Activated T-cell treated with anti-CD3 and anti-CD28 coated beads, Interleukin-2, amount 50 U/mL, for 1 hour (primary cell): ENCODE data around the gene CAP2.
"Not testable (repeated sequence)": the region's sequence is repeated elsewhere in the genome, so short reads cannot be mapped to it uniquely, and the experiment has no call there.

ENCODE experiments used
- DNase-seq: peaks from one replicate; pipeline ENCODE4 v3.0.0-alpha.2; 2020

The CAP2 gene

DNA sequence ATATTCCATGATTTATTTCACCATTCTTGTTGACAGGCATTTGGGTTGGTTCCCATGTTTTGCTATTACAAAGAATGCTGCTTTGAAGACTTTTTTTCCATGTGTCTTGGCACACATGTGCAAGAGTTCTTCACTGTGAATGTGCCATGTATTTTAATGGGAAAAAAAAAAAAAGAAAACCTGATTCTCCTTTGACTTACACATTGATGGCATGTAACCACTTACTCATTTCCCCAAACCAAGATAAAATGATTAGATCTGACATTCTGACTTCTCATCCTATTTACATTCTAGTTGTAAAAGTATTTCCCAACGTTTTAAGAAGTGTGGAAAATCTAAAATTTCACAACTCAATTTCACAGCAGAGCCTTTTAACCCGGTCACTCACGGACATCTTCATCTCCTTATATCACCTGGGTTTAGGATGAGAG lies 4.4 kb downstream of the CAP2 start:
- no peak for DNase-seq

- DNase-seq: not testable (repeated sequence)
These were observed 12.0 kb downstream of the CAP2 start for GRCh38 chr6:17405181-17405943.

DNA sequence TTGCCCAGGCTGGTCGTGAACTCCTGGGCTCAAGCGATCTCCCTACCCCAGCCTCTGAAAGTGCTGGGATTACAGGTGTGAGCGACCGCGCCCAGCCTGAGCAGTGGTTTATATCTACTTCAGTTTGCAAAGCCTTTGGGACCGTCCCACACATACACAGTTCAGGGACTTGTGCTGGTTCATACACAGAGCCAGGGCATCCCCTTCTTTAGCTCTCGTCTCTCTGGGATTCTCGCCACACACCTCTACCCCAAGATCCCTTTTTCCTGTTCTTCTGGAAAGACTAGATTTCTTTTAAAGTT lies 12.5 kb downstream of the CAP2 start:
- no peak for DNase-seq

DNA sequence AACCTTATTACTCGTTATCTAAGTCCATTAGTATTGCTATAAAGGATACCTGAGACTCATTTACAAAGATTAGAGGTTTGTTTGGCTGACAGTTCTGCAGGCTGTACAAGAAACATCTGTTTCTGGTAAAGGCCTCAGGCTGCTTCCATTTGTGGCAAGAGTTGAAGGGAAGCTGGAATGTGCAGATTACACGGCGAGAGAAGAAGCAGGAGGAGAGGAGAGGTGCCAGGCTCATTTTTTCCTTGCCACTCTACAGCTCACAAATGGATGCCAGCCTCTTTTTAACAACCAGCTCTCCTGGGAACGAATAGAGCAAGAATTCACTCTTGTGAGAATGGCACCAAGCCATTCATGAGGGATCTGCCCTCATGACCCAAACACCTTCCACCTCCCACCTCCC lies 14.7 kb downstream of the CAP2 start:
- DNase-seq: no peak

GRCh38 chr6:17410281-17410680 lies 16.9 kb downstream of the CAP2 start:
- no peak for DNase-seq

DNA sequence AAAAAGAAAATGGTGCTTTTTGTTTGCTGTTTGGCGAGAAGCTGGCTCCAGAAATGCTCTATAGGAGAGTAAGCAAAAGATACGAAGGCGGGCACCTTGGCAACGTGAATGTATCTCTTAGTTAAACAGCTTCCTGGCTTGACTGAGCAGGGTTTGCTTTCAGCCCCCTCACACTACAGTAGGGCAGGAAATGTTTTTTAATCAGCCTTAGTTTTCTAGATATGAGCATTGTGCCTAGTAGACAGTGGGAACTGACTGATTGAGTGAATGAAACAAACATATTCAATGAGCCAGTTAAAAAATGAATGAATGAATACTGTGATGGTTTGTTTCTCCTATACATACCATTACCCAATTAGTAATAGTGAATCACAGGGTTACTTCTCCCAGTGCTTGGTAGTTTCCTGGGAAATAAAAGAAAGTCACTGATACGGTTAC lies 19.9 kb downstream of the CAP2 start:
- no peak for DNase-seq

GRCh38 chr6:17414395-17414794 lies 21.0 kb downstream of the CAP2 start:
- not testable (repeated sequence) for DNase-seq

- DNase-seq: no peak
These were observed 21.9 kb downstream of the CAP2 start for GRCh38 chr6:17415321-17415720.

GRCh38 chr6:17416806-17417205 lies 23.4 kb downstream of the CAP2 start:
- DNase-seq: no peak

GRCh38 chr6:17417817-17418216 lies 24.4 kb downstream of the CAP2 start:
- DNase-seq: no peak

DNA sequence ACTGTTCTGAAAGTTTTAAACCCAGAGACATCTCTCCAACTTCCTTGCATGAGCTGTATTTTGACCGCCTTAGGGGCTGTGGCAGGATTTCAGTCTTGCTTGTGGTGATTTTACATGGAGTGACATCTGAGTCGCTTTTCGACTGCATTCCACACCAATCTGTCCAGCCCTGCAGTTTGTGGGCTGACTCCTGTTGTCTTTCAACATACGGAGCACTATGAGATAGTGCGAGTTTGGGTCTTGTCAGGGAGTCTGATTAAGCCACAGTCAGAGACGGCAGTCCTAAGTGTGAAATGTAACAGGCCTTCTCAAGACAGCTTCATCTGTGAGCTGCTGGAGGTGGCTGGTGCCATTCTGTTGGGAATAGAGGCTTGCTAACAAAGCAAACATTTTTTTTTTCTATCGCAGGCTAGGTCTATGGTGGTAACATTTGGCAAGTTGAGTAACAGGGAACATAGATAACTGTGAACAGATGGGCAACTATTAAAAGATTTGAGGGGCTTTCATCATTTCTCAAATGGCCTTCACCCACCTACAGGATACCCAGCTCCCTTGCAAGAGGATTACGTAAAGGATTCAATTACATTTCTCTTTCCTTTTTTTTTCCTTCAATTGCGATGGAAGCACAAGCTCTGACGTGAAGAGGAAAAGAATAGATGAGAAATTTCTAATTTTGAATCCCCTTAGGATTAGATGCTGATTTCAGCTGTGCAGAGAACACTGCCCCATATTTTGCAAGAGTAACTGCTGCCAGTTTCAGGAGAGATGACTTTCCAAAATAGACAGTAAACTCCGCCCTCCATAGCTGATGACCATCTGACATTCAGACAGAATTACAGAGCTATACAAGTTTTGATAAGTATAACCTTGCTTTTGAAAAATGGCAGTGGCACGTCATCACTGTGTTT lies 25.1 kb downstream of the CAP2 start:
- no peak for DNase-seq

- DNase-seq: no peak
These were observed 25.8 kb downstream of the CAP2 start for GRCh38 chr6:17419189-17419575.

GRCh38 chr6:17420368-17420767 lies 27.0 kb downstream of the CAP2 start:
- DNase-seq: no peak

- DNase-seq: no peak
These were observed 28.0 kb downstream of the CAP2 start for GRCh38 chr6:17421406-17421805.

DNA sequence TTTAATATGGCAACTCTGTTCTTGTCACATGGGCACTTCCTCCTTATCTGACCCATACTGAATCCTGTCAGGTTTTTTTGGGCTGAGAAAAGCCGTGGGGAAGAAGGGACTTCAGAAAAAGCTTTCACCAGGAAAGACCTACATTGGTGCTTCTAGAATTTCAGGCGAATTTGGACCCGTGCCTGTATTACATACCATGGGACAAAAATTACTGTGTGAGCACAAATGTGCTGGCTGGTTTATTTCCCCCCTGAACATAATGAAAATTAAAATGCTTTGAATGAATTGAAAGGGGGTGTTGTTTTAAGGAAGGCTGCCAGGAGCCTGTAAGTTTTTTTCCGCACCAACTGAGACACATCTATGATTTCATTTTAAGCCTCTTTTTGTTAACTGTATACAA lies 29.6 kb downstream of the CAP2 start:
- no peak for DNase-seq

GRCh38 chr6:17427062-17427461 lies 33.7 kb downstream of the CAP2 start:
- DNase-seq: no peak

- no peak for DNase-seq
These were observed 34.2 kb downstream of the CAP2 start for GRCh38 chr6:17427617-17428016.

- DNase-seq: not testable (repeated sequence)
These were observed 35.3 kb downstream of the CAP2 start for GRCh38 chr6:17428595-17429120.

DNA sequence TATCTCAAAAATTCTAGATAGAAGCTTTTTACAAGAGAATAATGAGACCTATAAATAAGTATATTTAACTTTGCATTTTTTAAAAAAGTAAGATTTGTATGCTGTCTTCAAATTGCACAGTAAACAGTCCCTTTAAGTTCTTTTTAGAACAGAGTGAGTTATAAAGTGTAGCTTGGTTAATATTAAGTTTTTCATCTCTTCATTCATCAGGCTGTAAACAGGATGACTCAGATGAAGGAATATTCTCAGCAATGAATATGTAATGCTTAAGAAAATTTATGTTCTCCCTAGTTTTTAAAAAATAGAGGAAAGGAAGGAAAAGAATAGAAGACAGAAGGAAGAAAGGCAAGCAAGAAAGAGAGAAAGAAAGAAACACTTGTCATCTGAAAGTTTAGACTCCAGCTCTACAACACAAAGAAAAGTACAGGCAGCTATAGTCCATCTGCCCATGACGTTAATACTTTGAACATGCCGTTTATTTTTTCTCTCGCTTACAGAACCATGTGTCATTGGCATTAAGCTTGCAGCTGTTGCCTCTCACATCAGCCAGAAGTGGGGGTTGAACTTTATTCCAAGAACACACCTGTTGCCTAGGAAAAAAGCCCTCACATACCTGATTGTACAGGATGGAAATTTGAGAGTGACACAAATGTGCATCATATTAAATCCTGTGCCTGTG lies 36.1 kb downstream of the CAP2 start:
- no peak for DNase-seq

DNA sequence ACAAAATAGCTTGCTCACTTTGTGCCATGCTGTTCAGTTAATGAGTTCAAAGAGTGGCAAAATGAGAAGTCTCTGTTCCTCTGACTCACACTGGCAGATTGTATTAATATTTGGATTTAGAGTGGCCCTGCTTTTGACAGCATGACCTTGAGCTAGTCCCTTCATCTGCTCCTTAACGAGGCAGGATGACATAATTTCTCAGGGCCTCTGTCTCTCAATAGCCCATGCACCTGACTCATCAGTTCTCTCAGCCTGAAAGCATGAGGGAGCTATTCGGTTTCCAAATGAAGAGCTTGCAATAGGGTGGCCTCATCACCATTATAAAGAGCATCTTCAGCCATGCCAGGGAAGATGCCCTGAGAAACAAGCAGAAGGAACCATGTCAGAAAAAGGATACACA lies 38.2 kb downstream of the CAP2 start:
- DNase-seq: no peak

- no peak for DNase-seq
These were observed 39.0 kb downstream of the CAP2 start for GRCh38 chr6:17432356-17432755.

GRCh38 chr6:17439243-17439993 lies 46.0 kb downstream of the CAP2 start:
- no peak for DNase-seq

DNA sequence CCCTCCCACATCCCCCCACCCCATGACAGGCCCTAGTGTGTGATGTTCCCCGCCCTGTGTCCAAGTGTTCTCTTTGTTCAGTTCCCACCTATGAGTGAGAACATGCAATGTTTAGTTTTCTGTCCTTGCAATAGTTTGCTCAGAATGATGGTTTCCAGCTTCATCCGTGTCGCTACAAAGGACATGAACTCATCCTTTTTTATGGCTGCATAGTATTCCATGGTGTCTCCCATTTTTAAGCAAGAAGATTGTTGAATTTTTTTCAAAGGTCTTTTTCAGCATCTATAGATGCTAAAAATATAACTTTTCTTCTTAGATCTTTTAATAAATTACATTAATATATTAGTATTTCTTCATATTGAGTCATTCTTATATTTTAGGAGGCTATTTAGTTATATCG lies 47.4 kb downstream of the CAP2 start:
- not testable (repeated sequence) for DNase-seq
